SK-N-SH treated with all-trans-retinoic acid at 6 μM for 48 hours (cell line): ENCODE results near the gene SLC25A22.

Experiments
- ATAC-seq: fragments of 200-7000 bp; cut with Tn5 transposase; 3 replicates; pipeline ENCODE4 v1.9.1; 2020; ENCODE audit warnings: mild to moderate bottlenecking, moderate library complexity
- ARNTL ChIP-seq: fragments of 450-650 bp; formaldehyde crosslinking; IDR thresholded peaks from 2 replicates; pipeline ENCODE4 v1.5.0; 2020; ENCODE audit warnings: low read depth, mild to moderate bottlenecking, moderate library complexity, borderline replicate concordance
- CREB5 ChIP-seq: fragments of 250-450 bp; sonication (Bioruptor Pico); IDR thresholded peaks from 2 replicates; pipeline ENCODE4 v1.5.1; 2020; ENCODE audit warnings: low read depth, mild to moderate bottlenecking, moderate library complexity
- CSDC2 ChIP-seq: fragments of 250-450 bp; sonication (Bioruptor Pico); IDR thresholded peaks from 2 replicates; pipeline ENCODE4 v1.5.0; 2020; ENCODE audit warnings: mild to moderate bottlenecking, moderate library complexity
- CSRNP3 ChIP-seq: fragments of 250-450 bp; sonication (Bioruptor Pico); IDR thresholded peaks from 2 replicates; pipeline ENCODE4 v1.5.1; 2021; ENCODE audit warnings: mild to moderate bottlenecking, moderate library complexity
- PATZ1 ChIP-seq: fragments of 250-450 bp; sonication (Bioruptor Pico); IDR thresholded peaks from 2 replicates; pipeline ENCODE4 v1.8.0; 2020; ENCODE audit warnings: mild to moderate bottlenecking, moderate library complexity, borderline replicate concordance
- POU6F1 ChIP-seq: fragments of 250-450 bp; sonication (Bioruptor Pico); IDR thresholded peaks from 2 replicates; pipeline ENCODE4 v1.8.0; 2021; ENCODE audit warnings: low read depth, mild to moderate bottlenecking, moderate library complexity, borderline replicate concordance
- PPARA ChIP-seq: fragments of 250-450 bp; sonication (Bioruptor Pico); IDR thresholded peaks from 2 replicates; pipeline ENCODE4 v1.5.0; 2020; ENCODE audit warnings: mild to moderate bottlenecking, borderline replicate concordance
- SNAI2 ChIP-seq: fragments of 250-450 bp; sonication (Bioruptor Pico); IDR thresholded peaks from 2 replicates; pipeline ENCODE4 v1.5.0; 2020; ENCODE audit warnings: mild to moderate bottlenecking, moderate library complexity
- TCF4 ChIP-seq: fragments of 250-450 bp; sonication (Bioruptor Pico); IDR thresholded peaks from 2 replicates; pipeline ENCODE4 v1.8.0; 2021; ENCODE audit warnings: mild to moderate bottlenecking, moderate library complexity, borderline replicate concordance
- TOX ChIP-seq: fragments of 250-450 bp; sonication (Bioruptor Pico); IDR thresholded peaks from 2 replicates; pipeline ENCODE4 v1.8.0; 2021; ENCODE audit warnings: mild to moderate bottlenecking, moderate library complexity, borderline replicate concordance
- TSHZ2 ChIP-seq: fragments of 250-450 bp; sonication (Bioruptor Pico); IDR thresholded peaks from 2 replicates; pipeline ENCODE4 v1.5.0; 2020; ENCODE audit warnings: mild to moderate bottlenecking, moderate library complexity
- ZFP3 ChIP-seq: fragments of 250-450 bp; sonication (Bioruptor Pico); IDR thresholded peaks from 2 replicates; pipeline ENCODE4 v1.5.0; 2020; ENCODE audit warnings: mild to moderate bottlenecking, moderate library complexity
- ZFP30 ChIP-seq: fragments of 450-650 bp; formaldehyde crosslinking; IDR thresholded peaks from 2 replicates; pipeline ENCODE4 v1.5.0; 2022; ENCODE audit warnings: mild to moderate bottlenecking, moderate library complexity
- ZNF565 ChIP-seq: fragments of 450-650 bp; formaldehyde crosslinking; conservative IDR thresholded peaks from 2 replicates; pipeline ENCODE4 v1.5.0; 2020; ENCODE audit warnings: low read depth, mild to moderate bottlenecking, moderate library complexity
- ZNF70 ChIP-seq: fragments of 450-650 bp; formaldehyde crosslinking; IDR thresholded peaks from 2 replicates; pipeline ENCODE4 v1.5.0; 2020; ENCODE audit warnings: mild to moderate bottlenecking, moderate library complexity

The SLC25A22 gene

GRCh38 chr11:798093-798713, at the start of gene SLC25A22:
Gene SLC25A22, minus strand, starts transcription at chr11:798281. Its CDS starts 3,275 bp downstream, at chr11:795006.
- ATAC-seq: peak; percentile 56
- no peak for TF ChIP-seq PATZ1 (CRISPR knock-in tag)
- TF ChIP-seq ZNF70: no peak
- TF ChIP-seq ARNTL (CRISPR knock-in tag): no peak
- TF ChIP-seq TOX (CRISPR knock-in tag): no peak
- TF ChIP-seq, all 23 proteins: peak for 0

GRCh38 chr11:847876-848275, 49.8 kb upstream of the SLC25A22 start:
- TF ChIP-seq SNAI2 (CRISPR knock-in tag) (no peak), CREB5 (CRISPR knock-in tag) (no peak), TCF4 (no peak), CSDC2 (no peak), POU6F1 (no peak), TSHZ2 (no peak), ZFP30 (CRISPR knock-in tag) (no peak)
- no peak for ATAC-seq

GRCh38 chr11:846496-847098, 48.5 kb upstream of the SLC25A22 start:
- TF ChIP-seq PATZ1 (CRISPR knock-in tag) (no peak), ARNTL (CRISPR knock-in tag) (no peak), SNAI2 (CRISPR knock-in tag) (no peak), PPARA (no peak), ZNF565 (no peak), CSRNP3 (CRISPR knock-in tag) (no peak), ZFP3 (no peak)
- TF ChIP-seq, all 23 proteins: peak for 0
- no peak for ATAC-seq
